ENCODE results near the gene GORASP1. TPM values are rescaled to one million over a fixed set of nuclear protein-coding genes. Genes with fewer than 3 reads are reported as not detected.

GORASP1 gene
- total and polyA plus RNA-seq, 4 donors: 11.8 to 39.4 (median 19.3) TPM

- Histone ChIP-seq H3K27me3 (ENCODE audit: control insufficient read depth in 4 of 4, insufficient read depth in 4 of 4, low read length in 3 of 4) (no peaks in the 10 kb centered on the region), H3K27ac (ENCODE audit: low read depth in 1 of 2, low read length in 2 of 2) (no peak overlapping the region), H3K4me3 (ENCODE audit: low read depth in 1 of 3, low read length in 3 of 3) (no peak overlapping the region), H3K4me1 (ENCODE audit: control insufficient read depth in 4 of 4, insufficient read depth in 4 of 4, low read length in 3 of 4) (peaks cover 0 to 4% (median 0%) of the 10 kb centered on the region in 4 donors), H3K36me3 (ENCODE audit: control insufficient read depth in 4 of 4, insufficient read depth in 3 of 4, low read depth in 1 of 4, low read length in 3 of 4) (peaks cover 1 to 21% (median 14%) of the 10 kb centered on the region in 4 donors), H3K9ac (ENCODE audit: low read depth in 1 of 2, low read length in 2 of 2) (no peak overlapping the region), H3K9me3 (ENCODE audit: control insufficient read depth in 4 of 4, low read length in 3 of 4) (no peaks in the 10 kb centered on the region)
- DNase-seq (ENCODE audit: low spot score): no peak
- TF ChIP-seq FOXA1 (IDR thresholded peaks at IDR 0.05) (no peak), HNF4A (conservative IDR thresholded peaks at IDR 0.05) (no peak), ATF3 (IDR thresholded peaks at IDR 0.05) (no peak), RXRA (IDR thresholded peaks at IDR 0.05) (no peak), YY1 (IDR thresholded peaks at IDR 0.05) (no peak), REST (IDR thresholded peaks at IDR 0.05) (no peak), JUND (IDR thresholded peaks at IDR 0.05) (no peak), EGR1 (IDR thresholded peaks at IDR 0.05; ENCODE audit: low read depth in 2 of 2) (no peak)
- TF ChIP-seq, protein P1, sequence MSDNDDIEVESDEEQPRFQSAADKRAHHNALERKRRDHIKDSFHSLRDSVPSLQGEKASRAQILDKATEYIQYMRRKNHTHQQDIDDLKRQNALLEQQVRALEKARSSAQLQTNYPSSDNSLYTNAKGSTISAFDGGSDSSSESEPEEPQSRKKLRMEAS (IDR thresholded peaks at IDR 0.05): no peak
- TF ChIP-seq, protein P2, sequence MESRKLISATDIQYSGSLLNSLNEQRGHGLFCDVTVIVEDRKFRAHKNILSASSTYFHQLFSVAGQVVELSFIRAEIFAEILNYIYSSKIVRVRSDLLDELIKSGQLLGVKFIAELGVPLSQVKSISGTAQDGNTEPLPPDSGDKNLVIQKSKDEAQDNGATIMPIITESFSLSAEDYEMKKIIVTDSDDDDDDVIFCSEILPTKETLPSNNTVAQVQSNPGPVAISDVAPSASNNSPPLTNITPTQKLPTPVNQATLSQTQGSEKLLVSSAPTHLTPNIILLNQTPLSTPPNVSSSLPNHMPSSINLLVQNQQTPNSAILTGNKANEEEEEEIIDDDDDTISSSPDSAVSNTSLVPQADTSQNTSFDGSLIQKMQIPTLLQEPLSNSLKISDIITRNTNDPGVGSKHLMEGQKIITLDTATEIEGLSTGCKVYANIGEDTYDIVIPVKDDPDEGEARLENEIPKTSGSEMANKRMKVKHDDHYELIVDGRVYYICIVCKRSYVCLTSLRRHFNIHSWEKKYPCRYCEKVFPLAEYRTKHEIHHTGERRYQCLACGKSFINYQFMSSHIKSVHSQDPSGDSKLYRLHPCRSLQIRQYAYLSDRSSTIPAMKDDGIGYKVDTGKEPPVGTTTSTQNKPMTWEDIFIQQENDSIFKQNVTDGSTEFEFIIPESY (IDR thresholded peaks at IDR 0.05): no peak
- WGBS: 99% methylated on average over 1 of the region's 1 CpG
Observed at GRCh38 chr3:39064646-39065045, 42.8 kb downstream of the GORASP1 start.

DNA sequence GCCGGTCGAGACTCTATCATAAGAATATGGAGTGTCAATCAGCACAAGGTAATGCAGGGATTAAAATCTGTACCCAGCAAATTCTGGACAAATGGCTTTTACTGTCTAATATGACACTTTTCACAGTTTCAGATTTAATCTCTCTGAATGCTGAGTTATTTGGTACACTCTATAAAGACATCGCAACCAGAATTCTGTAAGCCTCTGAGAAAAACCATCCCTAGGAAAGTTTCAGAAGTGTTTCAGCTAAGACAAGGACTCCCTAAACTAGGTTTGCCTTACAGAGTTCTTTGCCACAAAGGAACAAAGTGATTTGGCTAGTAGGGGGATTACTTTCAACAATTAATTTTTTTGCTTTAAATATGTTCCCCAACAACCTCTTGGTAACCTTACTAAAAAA, 44.3 kb downstream of the GORASP1 start:
- TF ChIP-seq, protein P1 (IDR thresholded peaks at IDR 0.05): no peak
- TF ChIP-seq EGR1 (IDR thresholded peaks at IDR 0.05; ENCODE audit: low read depth in 2 of 2) (no peak), JUND (IDR thresholded peaks at IDR 0.05) (no peak), HNF4G (IDR thresholded peaks at IDR 0.05) (no peak)
- DNase-seq (ENCODE audit: low spot score): no peak
- Histone ChIP-seq H3K9me3 (ENCODE audit: control insufficient read depth in 4 of 4, low read length in 3 of 4) (no peaks in the 10 kb centered on the region), H3K27me3 (ENCODE audit: control insufficient read depth in 4 of 4, insufficient read depth in 4 of 4, low read length in 3 of 4) (no peaks in the 10 kb centered on the region), H3K4me3 (ENCODE audit: low read depth in 1 of 3, low read length in 3 of 3) (no peak overlapping the region), H3K9ac (ENCODE audit: low read depth in 1 of 2, low read length in 2 of 2) (no peak overlapping the region), H3K36me3 (ENCODE audit: control insufficient read depth in 4 of 4, insufficient read depth in 3 of 4, low read depth in 1 of 4, low read length in 3 of 4) (peaks cover 0 to 20% (median 7%) of the 10 kb centered on the region in 4 donors), H3K4me1 (ENCODE audit: control insufficient read depth in 4 of 4, insufficient read depth in 4 of 4, low read length in 3 of 4) (peaks cover 0 to 4% (median 0%) of the 10 kb centered on the region in 4 donors), H3K27ac (ENCODE audit: low read depth in 1 of 2, low read length in 2 of 2) (no peak overlapping the region)
- 93% methylated on average over 3 of the region's 3 CpGs for WGBS

DNA sequence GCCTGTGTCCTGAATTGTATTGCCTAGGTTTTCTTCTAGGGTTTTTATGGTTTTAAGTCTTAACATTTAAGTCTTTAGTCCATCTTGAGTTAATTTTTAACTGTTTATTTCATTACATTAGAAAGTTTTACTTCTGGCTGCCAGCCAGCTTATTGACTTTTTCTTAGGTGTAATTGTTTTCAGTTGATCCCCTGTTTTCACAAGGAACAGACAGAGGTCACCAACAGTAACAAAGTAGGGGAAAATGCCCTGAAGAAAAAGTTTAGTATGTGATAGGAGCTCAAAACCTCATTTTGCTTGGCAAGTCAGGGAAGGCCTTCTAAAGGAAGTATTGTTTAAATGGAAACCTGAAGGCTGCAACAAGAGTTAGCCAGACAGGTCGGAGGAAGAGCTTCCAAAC, 45.2 kb downstream of the GORASP1 start:
- no peaks in the 10 kb centered on the region for H3K27me3 ChIP-seq (ENCODE audit: control insufficient read depth in 4 of 4, insufficient read depth in 4 of 4, low read length in 3 of 4)
- peaks cover 0 to 4% (median 0%) of the 10 kb centered on the region in 4 donors for H3K4me1 ChIP-seq (ENCODE audit: control insufficient read depth in 4 of 4, insufficient read depth in 4 of 4, low read length in 3 of 4)
- H3K4me3 ChIP-seq (ENCODE audit: low read depth in 1 of 3, low read length in 3 of 3): no peak overlapping the region
- peaks cover 0 to 13% (median 5%) of the 10 kb centered on the region in 4 donors for H3K36me3 ChIP-seq (ENCODE audit: control insufficient read depth in 4 of 4, insufficient read depth in 3 of 4, low read depth in 1 of 4, low read length in 3 of 4)
- WGBS: 80% methylated on average over 1 of the region's 1 CpG
- DNase-seq (ENCODE audit: low spot score): no peak
- H3K9me3 ChIP-seq (ENCODE audit: control insufficient read depth in 4 of 4, low read length in 3 of 4): no peaks in the 10 kb centered on the region
- H3K27ac ChIP-seq (ENCODE audit: low read depth in 1 of 2, low read length in 2 of 2): no peak overlapping the region
- no peak overlapping the region for H3K9ac ChIP-seq (ENCODE audit: low read depth in 1 of 2, low read length in 2 of 2)
- TF ChIP-seq ATF3 (IDR thresholded peaks at IDR 0.05) (no peak), FOXA2 (IDR thresholded peaks at IDR 0.05) (no peak), EGR1 (IDR thresholded peaks at IDR 0.05; ENCODE audit: low read depth in 2 of 2) (no peak), SP1 (IDR thresholded peaks at IDR 0.05) (no peak), HNF4G (IDR thresholded peaks at IDR 0.05) (no peak), RAD21 (IDR thresholded peaks at IDR 0.05) (no peak), FOXA1 (IDR thresholded peaks at IDR 0.05) (no peak), NR2F2 (IDR thresholded peaks at IDR 0.05) (no peak), RXRA (IDR thresholded peaks at IDR 0.05) (no peak)
- TF ChIP-seq, protein P3, sequence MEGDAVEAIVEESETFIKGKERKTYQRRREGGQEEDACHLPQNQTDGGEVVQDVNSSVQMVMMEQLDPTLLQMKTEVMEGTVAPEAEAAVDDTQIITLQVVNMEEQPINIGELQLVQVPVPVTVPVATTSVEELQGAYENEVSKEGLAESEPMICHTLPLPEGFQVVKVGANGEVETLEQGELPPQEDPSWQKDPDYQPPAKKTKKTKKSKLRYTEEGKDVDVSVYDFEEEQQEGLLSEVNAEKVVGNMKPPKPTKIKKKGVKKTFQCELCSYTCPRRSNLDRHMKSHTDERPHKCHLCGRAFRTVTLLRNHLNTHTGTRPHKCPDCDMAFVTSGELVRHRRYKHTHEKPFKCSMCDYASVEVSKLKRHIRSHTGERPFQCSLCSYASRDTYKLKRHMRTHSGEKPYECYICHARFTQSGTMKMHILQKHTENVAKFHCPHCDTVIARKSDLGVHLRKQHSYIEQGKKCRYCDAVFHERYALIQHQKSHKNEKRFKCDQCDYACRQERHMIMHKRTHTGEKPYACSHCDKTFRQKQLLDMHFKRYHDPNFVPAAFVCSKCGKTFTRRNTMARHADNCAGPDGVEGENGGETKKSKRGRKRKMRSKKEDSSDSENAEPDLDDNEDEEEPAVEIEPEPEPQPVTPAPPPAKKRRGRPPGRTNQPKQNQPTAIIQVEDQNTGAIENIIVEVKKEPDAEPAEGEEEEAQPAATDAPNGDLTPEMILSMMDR (IDR thresholded peaks at IDR 0.05; ENCODE audit: low read depth, low read length, missing input control): no peak
- TF ChIP-seq, protein P1 (IDR thresholded peaks at IDR 0.05): no peak
- TF ChIP-seq, protein P2 (IDR thresholded peaks at IDR 0.05): no peak
